ENCODE measurements around the gene MUC20. TPM values are rescaled to one million over a fixed set of nuclear protein-coding genes. Genes with fewer than 3 reads are reported as not detected.
"Not testable (repeated sequence)": the region's sequence is repeated elsewhere in the genome, so short reads cannot be mapped to it uniquely, and the experiment has no call there.

MUC20 gene
- 10 to 100 TPM in 5 of 7 donors, 1 to 10 TPM in 2; 5.7 to 25.5 (median 11.3) TPM for total RNA-seq
- 1 to 10 TPM; 1.5 to 5.3 TPM for polyA plus RNA-seq
- long read RNA-seq, donor 1, partial matches to known transcripts: 1 of 3 reads
- long read RNA-seq, donor 1, other reads (novel, unspliced or antisense): 1 of 3 reads
- long read RNA-seq, donor 2, transcript MUC20-204 (3 exons, 2,842 nt): major isoform, 6 of 7 reads
- long read RNA-seq, donor 2, partial matches to known transcripts: 0 of 7 reads
- long read RNA-seq, donor 2, other reads (novel, unspliced or antisense): 0 of 7 reads
- long read RNA-seq, donor 3, partial matches to known transcripts: 0 of 3 reads
- long read RNA-seq, donor 3, other reads (novel, unspliced or antisense): 3 of 3 reads

DNA sequence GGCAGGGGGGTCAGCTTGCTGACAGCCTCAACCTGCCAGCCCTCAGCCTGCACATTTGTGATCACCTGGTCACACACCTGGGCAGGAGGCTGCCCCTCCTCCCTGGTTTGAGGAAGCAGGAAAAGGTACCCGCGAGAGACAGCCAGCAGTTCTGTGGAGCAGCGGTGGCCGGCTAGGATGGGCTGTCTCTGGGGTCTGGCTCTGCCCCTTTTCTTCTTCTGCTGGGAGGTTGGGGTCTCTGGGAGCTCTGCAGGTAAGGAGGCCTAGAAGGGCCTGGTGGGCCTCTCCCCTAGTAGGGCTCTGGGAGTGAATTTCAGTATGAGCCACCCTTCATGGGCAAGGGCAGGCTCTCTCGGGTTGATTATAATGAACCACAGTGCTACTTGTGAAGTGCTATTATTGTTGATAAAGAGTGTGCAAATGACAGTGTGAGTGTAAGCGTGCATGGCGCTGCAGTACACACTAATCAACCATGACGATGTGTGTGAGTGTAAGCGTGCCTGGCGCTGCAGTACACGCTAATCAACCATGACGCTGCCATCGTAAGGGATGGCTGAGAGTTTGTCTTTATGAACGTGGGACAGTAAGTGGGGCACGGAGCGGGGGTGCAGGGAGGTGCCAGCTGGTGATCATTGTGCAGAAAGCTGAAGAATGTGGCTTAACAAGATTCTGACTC lies at the start of gene MUC20:
TSS of gene MUC20 (plus strand) at position 148 of the 676 bp plus-strand sequence. CDS start at position 178, 30 bp downstream.
- intact Hi-C loops (cut with DNase I): loop anchor here in 1 of 4 donors (2.0 kb wide), 1 partner anchor 104 kb away; no protein-coding TSS in a partner anchor
- not testable (repeated sequence) for H3K27ac ChIP-seq; DNase-seq; H3K4me3 ChIP-seq; H3K4me1 ChIP-seq (ENCODE audit: insufficient read depth); H3K9me3 ChIP-seq; H3K27me3 ChIP-seq; H3K36me3 ChIP-seq
- 76 to 87% (median 76%) methylated on average over 13 to 16 of the region's 16 CpGs for WGBS, 3 donors

GRCh38 chr3:195671283-195671682 lies 49.5 kb upstream of the MUC20 start:
- H3K4me3 ChIP-seq; H3K27ac ChIP-seq; H3K27me3 ChIP-seq; DNase-seq; H3K36me3 ChIP-seq; intact Hi-C loops (cut with DNase I); H3K4me1 ChIP-seq (ENCODE audit: insufficient read depth); H3K9me3 ChIP-seq: not testable (repeated sequence)
- WGBS, 3 donors: 88 to 95% (median 93%) methylated on average over 11 to 16 of the region's 17 CpGs

DNA sequence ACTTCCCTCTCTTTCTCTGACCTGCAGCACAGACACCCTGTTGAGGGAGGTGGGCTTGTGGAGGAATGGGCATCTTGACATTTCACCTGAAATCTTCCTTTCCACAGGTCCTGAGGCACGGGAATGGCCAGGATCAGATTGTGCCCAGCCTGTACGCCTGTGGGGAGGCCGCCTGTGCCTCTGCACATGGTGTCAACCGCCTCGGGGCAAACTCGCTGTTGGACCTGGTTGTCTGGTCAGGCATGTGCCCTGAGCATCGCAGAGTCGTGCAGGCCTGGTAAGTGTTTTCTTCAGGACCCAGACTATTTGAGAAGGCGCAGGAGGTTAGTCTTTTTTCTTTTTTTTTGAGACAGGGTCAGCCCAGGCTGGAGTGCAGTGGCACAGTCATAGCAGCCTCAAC lies 47.1 kb upstream of the MUC20 start:
- WGBS, 3 donors: 77 to 94% (median 87%) methylated on average over 6 to 9 of the region's 9 CpGs
- H3K9me3 ChIP-seq; H3K4me3 ChIP-seq; DNase-seq; H3K4me1 ChIP-seq (ENCODE audit: insufficient read depth); H3K36me3 ChIP-seq; H3K27me3 ChIP-seq; intact Hi-C loops (cut with DNase I); H3K27ac ChIP-seq: not testable (repeated sequence)

GRCh38 chr3:195678391-195679015 lies 42.3 kb upstream of the MUC20 start:
- H3K4me1 ChIP-seq (ENCODE audit: insufficient read depth); intact Hi-C loops (cut with DNase I); DNase-seq; H3K4me3 ChIP-seq; H3K27me3 ChIP-seq; H3K9me3 ChIP-seq; H3K36me3 ChIP-seq; H3K27ac ChIP-seq: not testable (repeated sequence)
- 83 to 85% (median 85%) methylated on average over 15 of the region's 15 CpGs for WGBS, 3 donors

DNA sequence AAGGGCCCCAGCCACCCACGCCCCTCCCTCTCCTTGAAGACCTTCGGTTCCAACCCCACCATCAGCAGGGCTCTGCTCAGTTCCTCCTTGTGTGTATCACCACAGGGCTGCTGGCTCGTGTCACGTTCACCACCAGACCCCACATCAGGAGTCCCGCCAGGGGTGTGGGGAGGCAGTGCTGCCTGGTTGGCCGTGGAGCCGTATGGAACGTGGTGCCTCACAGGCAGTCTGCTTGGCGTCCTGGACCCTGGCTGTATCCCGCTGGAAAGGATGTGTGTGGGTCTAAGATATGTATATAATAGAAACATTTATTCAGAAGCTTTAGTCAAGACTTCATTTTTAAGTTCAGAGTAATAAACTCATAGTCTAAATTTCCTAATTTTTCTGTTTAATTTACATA lies 40.1 kb upstream of the MUC20 start:
- WGBS, 3 donors: 73 to 84% (median 81%) methylated on average over 8 of the region's 10 CpGs
- not testable (repeated sequence) for H3K36me3 ChIP-seq

DNA sequence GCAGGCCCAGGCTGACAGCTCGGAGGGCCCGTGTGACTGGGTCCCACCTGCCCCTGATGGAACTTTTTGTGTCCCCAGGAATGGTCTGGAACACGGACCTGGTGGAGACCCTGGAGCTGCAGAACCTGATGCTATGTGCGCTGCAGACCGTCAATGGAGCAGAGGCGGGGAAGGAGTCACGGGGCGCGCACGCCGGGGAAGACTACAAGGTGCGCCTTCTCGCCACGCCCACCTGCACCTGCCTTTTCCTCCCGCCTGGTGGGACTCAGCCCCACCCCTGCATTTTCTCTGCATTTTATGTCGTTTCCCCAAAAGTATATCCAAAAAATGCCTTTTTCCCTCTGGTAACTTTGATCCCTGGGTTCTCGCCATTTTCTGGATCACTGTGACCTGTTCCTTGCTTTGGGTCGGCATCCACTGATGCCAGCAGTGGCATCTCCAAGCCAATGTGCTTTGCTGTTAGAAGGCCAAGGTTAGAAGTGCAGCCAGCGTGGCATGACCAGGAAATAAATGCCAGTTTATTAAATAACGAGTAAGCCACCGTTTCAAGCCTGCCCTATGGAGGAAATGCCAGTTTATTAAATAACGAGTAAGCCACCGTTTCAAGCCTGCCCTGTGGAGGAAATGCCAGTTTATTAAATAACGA lies 39.2 kb upstream of the MUC20 start:
- H3K4me3 ChIP-seq; H3K9me3 ChIP-seq; H3K27me3 ChIP-seq; H3K36me3 ChIP-seq; intact Hi-C loops (cut with DNase I); DNase-seq; H3K4me1 ChIP-seq (ENCODE audit: insufficient read depth); H3K27ac ChIP-seq: not testable (repeated sequence)
- 64 to 87% (median 73%) methylated on average over 5 to 6 of the region's 24 CpGs for WGBS, 3 donors

More for the DNA sequence above, 40.1 kb upstream of the MUC20 start:
- H3K4me3 ChIP-seq; H3K27ac ChIP-seq; intact Hi-C loops (cut with DNase I); H3K27me3 ChIP-seq; DNase-seq; H3K4me1 ChIP-seq (ENCODE audit: insufficient read depth); H3K9me3 ChIP-seq: not testable (repeated sequence)

GRCh38 chr3:195682104-195682742 lies 38.6 kb upstream of the MUC20 start:
- 53 to 71% (median 60%) methylated on average over 12 to 13 of the region's 13 CpGs for WGBS, 3 donors
- H3K36me3 ChIP-seq; H3K4me1 ChIP-seq (ENCODE audit: insufficient read depth); H3K27me3 ChIP-seq; H3K9me3 ChIP-seq; intact Hi-C loops (cut with DNase I); H3K4me3 ChIP-seq; H3K27ac ChIP-seq; DNase-seq: not testable (repeated sequence)

GRCh38 chr3:195683722-195684526 lies 36.9 kb upstream of the MUC20 start:
- H3K27ac ChIP-seq; H3K4me3 ChIP-seq; DNase-seq; H3K4me1 ChIP-seq (ENCODE audit: insufficient read depth); H3K9me3 ChIP-seq; intact Hi-C loops (cut with DNase I); H3K36me3 ChIP-seq; H3K27me3 ChIP-seq: not testable (repeated sequence)
- WGBS, 3 donors: 80 to 87% (median 84%) methylated on average over 18 of the region's 18 CpGs

DNA sequence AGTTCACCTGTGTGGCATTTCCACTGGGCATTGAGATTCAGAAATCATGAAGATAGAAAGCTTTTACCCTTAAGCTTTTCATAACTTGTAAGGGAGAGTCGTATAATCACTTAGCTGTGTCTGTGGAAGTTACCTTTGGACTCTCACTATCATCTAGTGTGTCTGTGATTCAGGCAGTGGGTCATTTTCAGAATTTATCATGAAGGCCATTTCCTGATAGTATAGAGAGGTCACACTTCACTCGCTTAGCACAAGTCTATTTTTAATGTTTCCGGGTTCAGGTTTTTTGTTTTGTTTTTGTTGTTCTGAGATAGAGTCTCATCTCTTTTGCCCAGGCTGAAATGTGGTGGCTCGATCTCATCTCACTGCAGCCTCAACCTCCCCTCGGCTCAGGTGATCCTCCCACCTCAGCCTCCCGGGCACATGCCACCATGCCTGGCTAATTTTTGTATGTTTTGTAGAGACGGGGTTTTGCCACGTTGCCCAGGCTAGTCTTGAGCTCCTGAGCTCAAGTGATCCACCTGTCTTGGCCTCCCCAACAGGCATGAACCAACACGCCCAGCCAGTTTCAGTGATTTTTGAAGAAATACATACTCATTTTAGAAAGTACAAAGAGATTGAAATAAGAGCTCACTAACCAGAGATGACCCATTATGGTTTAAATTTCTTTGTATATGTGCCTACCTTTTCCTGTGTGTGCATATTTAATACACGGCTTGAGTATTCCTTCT lies 36.1 kb upstream of the MUC20 start:
- H3K4me3 ChIP-seq; intact Hi-C loops (cut with DNase I); H3K4me1 ChIP-seq (ENCODE audit: insufficient read depth); H3K27me3 ChIP-seq; H3K27ac ChIP-seq; H3K36me3 ChIP-seq; H3K9me3 ChIP-seq; DNase-seq: not testable (repeated sequence)
- 78 to 92% (median 83%) methylated on average over 8 to 10 of the region's 10 CpGs for WGBS, 3 donors

All from ovary (tissue), 10 donors.